Nephron (organoid): ENCODE data around the gene IREB2.

ENCODE experiments used
- H3K27ac Mint-ChIP-seq, 3 experiments: 2 replicates each; pipeline ENCODE4 v1.8.0; 2020; ENCODE audit warnings: mixed read lengths in 3 of 3, mild to moderate bottlenecking in 2 of 3, moderate library complexity in 1 of 3
- H3K27me3 Mint-ChIP-seq: 2 replicates; pipeline ENCODE4 v1.8.0; 2021; ENCODE audit warnings: low read depth, mild to moderate bottlenecking, moderate library complexity, mixed read lengths
- H3K36me3 Mint-ChIP-seq: 2 replicates; pipeline ENCODE4 v1.8.0; 2020; ENCODE audit warnings: low read depth, mixed read lengths
- H3K4me1 Mint-ChIP-seq: 2 replicates; pipeline ENCODE4 v1.8.0; 2020; ENCODE audit warnings: mixed read lengths
- H3K4me3 Mint-ChIP-seq, 3 experiments: 2 replicates each; pipeline ENCODE4 v1.8.0; 2020; ENCODE audit warnings: mild to moderate bottlenecking in 3 of 3, mixed read lengths in 3 of 3, moderate library complexity in 2 of 3
- H3K9me3 Mint-ChIP-seq: 2 replicates; pipeline ENCODE4 v1.8.0; 2020; ENCODE audit warnings: mixed read lengths
- TF ChIP-seq, protein P1 (sequence below), 3 experiments: fragments of 200-600 bp; sonication (generic); IDR thresholded peaks; one replicate each; pipeline ENCODE4 v1.5.0; 2021; ENCODE audit warnings: antibody characterized with exemption in 3 of 3; ENCODE audit not compliant: unreplicated experiment in 3 of 3

IREB2 gene

DNA sequence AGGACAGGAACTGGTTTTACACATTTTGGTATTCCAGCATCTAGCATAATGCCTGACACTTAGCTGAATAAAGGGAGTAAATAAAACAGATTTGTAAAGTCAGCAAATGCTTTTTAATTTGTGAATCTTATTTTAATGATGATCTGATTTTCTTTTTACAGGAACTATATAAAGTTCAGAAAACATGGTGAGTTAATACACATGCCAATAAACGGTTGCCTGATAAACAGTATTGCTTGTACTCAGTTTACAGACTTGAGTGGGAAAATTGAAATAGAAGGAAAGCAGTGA, 103.7 kb downstream of the IREB2 start:
- Mint-ChIP-seq H3K9me3 (no peaks in the 10 kb centered on the region), H3K4me1 (peaks cover 30% of the 10 kb centered on the region), H3K27me3 (no peaks in the 10 kb centered on the region), H3K4me3 (peak overlapping the region; percentile 93 to 100 (median 97)), H3K36me3 (peaks cover 39% of the 10 kb centered on the region), H3K27ac (peak overlapping the region; percentile 96 to 99 (median 99))
- TF ChIP-seq, protein P1, sequence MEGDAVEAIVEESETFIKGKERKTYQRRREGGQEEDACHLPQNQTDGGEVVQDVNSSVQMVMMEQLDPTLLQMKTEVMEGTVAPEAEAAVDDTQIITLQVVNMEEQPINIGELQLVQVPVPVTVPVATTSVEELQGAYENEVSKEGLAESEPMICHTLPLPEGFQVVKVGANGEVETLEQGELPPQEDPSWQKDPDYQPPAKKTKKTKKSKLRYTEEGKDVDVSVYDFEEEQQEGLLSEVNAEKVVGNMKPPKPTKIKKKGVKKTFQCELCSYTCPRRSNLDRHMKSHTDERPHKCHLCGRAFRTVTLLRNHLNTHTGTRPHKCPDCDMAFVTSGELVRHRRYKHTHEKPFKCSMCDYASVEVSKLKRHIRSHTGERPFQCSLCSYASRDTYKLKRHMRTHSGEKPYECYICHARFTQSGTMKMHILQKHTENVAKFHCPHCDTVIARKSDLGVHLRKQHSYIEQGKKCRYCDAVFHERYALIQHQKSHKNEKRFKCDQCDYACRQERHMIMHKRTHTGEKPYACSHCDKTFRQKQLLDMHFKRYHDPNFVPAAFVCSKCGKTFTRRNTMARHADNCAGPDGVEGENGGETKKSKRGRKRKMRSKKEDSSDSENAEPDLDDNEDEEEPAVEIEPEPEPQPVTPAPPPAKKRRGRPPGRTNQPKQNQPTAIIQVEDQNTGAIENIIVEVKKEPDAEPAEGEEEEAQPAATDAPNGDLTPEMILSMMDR (IDR thresholded peaks at IDR 0.05; ENCODE audit: unreplicated experiment in 3 of 3): no peak

DNA sequence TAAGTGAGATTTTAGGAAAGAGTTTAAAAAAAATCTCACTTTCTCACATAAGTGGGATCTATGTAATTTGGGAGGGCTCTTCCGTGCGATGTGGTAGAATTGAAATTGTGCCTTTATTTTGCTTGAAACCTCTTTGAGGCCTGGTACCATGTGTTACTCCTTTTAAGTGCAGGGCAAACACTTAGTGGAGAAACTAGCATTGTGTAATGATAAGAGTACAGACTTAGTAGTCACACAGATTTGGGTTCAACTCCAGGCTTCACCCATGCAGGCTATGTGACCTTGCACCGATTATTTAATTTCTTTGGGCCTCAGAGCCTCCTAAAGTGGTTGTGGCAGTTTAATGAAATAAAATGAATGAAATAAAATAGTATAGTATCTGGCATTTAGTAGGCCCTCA, 104.6 kb downstream of the IREB2 start:
- H3K36me3 Mint-ChIP-seq: peaks cover 47% of the 10 kb centered on the region
- H3K9me3 Mint-ChIP-seq: no peaks in the 10 kb centered on the region
- no peaks in the 10 kb centered on the region for H3K27me3 Mint-ChIP-seq
- no peak overlapping the region for H3K27ac Mint-ChIP-seq
- TF ChIP-seq, protein P1 (IDR thresholded peaks at IDR 0.05; ENCODE audit: unreplicated experiment in 3 of 3): no peak
- peaks cover 27% of the 10 kb centered on the region for H3K4me1 Mint-ChIP-seq
- peak overlapping the region; percentile 71 to 86 (median 81) for H3K4me3 Mint-ChIP-seq

DNA sequence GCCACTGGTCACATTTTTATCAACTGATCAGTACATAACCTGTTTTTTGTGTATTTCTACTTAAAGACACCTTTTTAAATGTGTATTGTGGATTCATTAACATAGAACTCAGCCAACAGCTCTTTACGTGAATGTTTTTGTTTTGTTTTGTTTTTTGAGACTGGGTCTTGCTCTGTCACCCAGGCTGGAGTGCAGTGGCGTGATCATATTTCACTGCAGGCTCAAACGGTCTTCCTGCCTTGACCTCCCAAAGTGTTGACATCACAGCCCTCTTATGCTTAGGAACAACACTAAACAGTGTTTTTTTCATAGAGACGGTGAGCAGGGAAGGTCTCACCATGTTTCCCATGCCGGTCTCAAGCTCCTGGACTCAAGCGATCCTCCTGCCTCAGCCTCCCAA, 112.2 kb downstream of the IREB2 start:
- TF ChIP-seq, protein P1 (IDR thresholded peaks at IDR 0.05; ENCODE audit: unreplicated experiment in 3 of 3): no peak
- Mint-ChIP-seq H3K9me3 (no peaks in the 10 kb centered on the region), H3K36me3 (peaks cover 39% of the 10 kb centered on the region), H3K27me3 (no peaks in the 10 kb centered on the region), H3K4me1 (no peaks in the 10 kb centered on the region), H3K27ac (no peak overlapping the region), H3K4me3 (no peak overlapping the region)

GRCh38 chr15:78550815-78551214, 112.8 kb downstream of the IREB2 start:
- Mint-ChIP-seq H3K9me3 (no peaks in the 10 kb centered on the region), H3K36me3 (peaks cover 33% of the 10 kb centered on the region), H3K27ac (no peak overlapping the region), H3K4me1 (no peaks in the 10 kb centered on the region), H3K27me3 (no peaks in the 10 kb centered on the region), H3K4me3 (no peak overlapping the region)
- TF ChIP-seq, protein P1 (IDR thresholded peaks at IDR 0.05; ENCODE audit: unreplicated experiment in 3 of 3): no peak
